HEK293 (cell line): ENCODE results near the gene ARMC2.

Experiments
- CTCF ChIP-seq: fragments of 450-650 bp; formaldehyde crosslinking; IDR thresholded peaks from 2 replicates; pipeline ENCODE4 v1.5.1; 2016; ENCODE audit warnings: missing biosample characterization, missing genetic modification characterization
- ELK4 ChIP-seq: IDR thresholded peaks from 2 replicates; pipeline ENCODE4 v1.6.1; 2011; ENCODE audit warnings: mild to moderate bottlenecking, low read depth, low read length, borderline replicate concordance
- HOXD13 ChIP-seq: sonication (generic); formaldehyde crosslinking; IDR thresholded peaks from 2 replicates; pipeline ENCODE4 v1.8.0; 2022; ENCODE audit warnings: missing genetic modification reagents, borderline replicate concordance
- KLF16 ChIP-seq: fragments of 450-650 bp; formaldehyde crosslinking; IDR thresholded peaks from 2 replicates; pipeline ENCODE4 v1.5.1; 2017; ENCODE audit warnings: missing biosample characterization, missing genetic modification characterization
- MEIS1 ChIP-seq: sonication (generic); formaldehyde crosslinking; IDR thresholded peaks from 2 replicates; pipeline ENCODE4 v1.8.1; 2022; ENCODE audit warnings: missing genetic modification reagents, mild to moderate bottlenecking, borderline replicate concordance
- ZBTB1 ChIP-seq: fragments of 450-650 bp; formaldehyde crosslinking; IDR thresholded peaks from 2 replicates; pipeline ENCODE4 v1.5.1; 2016; ENCODE audit warnings: missing biosample characterization, missing genetic modification characterization
- ZNF311 ChIP-seq: fragments of 450-650 bp; formaldehyde crosslinking; IDR thresholded peaks from 2 replicates; pipeline ENCODE4 v1.5.1; 2017; ENCODE audit warnings: missing biosample characterization, missing genetic modification characterization, borderline replicate concordance
- ZNF404 ChIP-seq: fragments of 450-650 bp; formaldehyde crosslinking; IDR thresholded peaks from 2 replicates; pipeline ENCODE4 v1.5.1; 2017; ENCODE audit warnings: missing biosample characterization, missing genetic modification characterization

DNA sequence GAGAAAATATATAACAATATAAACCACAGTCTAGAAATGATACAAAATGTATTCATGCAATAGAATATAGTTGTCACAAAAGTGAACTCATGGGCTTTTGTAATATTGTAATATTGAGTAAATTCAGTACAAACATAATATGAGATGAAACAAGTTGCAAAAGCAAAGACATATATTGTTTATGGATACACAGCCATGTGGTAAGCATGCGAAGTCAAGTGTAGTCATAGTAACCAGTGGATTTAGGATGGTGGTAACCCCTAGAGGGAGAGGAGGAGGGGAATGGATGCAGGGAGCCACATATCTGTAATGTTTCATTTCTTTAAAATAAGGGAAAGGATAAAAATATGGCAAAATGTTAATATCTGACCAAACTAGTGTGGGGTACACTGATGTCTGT is 47.3 kb downstream of the ARMC2 start:
- TF ChIP-seq ZBTB1 (no peak), CTCF (tag by site-specific recombination) (no peak), HOXD13 (CRISPR knock-in tag) (no peak), ZNF404 (tag by site-specific recombination) (no peak), ELK4 (no peak), KLF16 (tag by site-specific recombination) (no peak), ZNF311 (no peak), MEIS1 (CRISPR knock-in tag) (no peak)
